Measurements from ENCODE around the gene SLC23A2.
"Not testable (repeated sequence)": the region's sequence is repeated elsewhere in the genome, so short reads cannot be mapped to it uniquely, and the experiment has no call there.

The SLC23A2 gene

DNA sequence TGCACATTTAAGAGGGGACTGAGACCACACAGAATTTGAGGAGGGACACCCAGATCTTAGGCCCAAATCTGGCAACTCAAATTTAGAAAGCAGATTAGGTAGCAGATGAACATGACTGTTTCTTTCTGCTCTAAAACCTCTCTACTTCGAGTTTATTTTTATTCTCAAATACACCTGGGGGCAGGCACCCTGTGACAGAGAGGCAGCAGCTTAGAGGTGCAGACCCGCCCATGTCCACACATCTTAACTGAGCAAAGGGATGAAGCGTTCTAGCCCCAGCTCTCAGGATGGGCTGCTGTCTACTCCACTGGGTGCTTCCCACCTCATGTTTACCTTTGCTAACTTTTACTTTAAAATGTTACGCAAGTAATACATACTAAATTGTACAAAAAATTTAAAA, 125.0 kb downstream of the SLC23A2 start:
- no peak for DNase-seq (ENCODE audit: low read depth)

DNA sequence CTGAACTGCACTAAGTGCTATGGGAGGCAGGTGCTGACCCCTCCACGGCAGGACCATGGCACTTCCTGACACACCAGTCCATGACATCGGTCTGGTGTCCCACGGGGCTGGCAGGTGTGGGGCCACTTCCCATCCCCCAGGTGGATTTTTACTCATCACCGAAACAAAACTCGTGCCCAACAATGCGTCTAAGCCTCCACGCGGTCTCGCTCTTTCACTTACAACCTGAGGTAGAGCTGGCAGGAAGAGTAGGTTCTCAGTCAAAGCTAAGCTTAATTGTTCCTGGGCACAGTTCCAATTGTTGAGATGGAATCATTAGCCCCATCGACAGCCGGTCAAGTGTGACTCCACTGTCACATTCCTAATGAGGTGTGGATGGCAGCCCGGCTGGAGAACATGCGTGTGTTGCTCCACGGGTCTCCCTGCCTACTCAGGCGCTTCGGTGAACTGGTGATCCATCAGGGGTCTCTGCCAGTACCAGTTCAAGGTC, 125.7 kb downstream of the SLC23A2 start:
- no peak for DNase-seq (ENCODE audit: low read depth)

DNA sequence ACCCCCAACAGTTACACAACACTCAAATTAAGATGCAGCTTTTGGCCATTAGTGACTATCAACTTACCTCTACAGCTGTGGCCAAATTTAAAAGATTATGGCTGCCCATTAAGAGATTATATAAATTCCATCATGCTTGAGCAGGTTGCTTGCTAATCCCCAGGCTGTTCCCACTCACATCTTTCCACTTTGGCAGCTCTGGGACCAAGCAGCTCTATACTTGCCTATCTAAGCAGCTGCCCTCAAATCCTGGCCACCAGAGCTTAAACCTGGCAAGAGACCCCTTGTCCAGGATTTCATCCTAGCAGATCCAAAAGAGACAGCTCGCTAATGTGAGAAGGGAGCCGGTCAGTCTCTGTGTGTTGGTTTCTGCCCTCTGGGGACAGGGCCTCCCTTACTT, 127.9 kb downstream of the SLC23A2 start:
- DNase-seq (ENCODE audit: low read depth): no peak

DNA sequence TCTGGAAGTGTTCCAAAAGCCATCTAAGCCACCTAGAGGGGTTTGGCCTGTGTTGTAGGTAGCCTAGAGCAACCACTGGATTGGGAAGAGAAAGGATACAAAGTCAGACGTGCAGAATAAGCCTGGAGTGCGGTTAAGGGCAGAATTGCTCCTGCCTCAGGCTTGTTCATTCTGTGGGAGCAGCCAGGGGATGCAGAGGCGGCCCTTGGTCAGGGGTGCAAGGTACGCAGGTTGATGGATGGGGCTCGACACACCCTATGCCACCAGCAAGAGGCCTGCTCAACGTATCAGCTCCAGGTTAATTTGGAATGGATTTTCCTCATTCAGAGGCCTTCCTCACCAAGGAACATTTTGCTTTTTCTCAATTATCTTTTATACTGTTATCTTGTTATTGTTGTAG, 129.8 kb downstream of the SLC23A2 start:
- no peak for DNase-seq (ENCODE audit: low read depth)

DNA sequence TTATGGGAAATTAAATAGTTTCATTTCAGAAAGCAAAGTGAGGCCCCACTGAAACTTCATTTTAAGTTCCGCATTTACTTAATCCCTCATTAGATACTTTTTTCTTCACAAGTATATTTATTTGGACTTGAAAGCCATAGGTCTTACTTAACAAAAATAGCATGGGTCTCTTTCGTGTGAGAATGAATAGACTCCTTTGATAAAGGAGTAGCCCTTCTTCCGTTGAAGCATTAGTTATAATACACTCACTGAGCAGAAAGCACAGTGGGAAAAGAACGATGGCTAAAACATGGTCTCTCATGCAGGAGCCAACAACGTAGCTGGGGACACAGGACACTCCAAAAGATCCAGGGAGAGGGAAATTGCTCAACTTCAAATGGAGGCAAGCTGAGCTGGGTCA, 130.4 kb downstream of the SLC23A2 start:
- DNase-seq (ENCODE audit: low read depth): no peak

DNA sequence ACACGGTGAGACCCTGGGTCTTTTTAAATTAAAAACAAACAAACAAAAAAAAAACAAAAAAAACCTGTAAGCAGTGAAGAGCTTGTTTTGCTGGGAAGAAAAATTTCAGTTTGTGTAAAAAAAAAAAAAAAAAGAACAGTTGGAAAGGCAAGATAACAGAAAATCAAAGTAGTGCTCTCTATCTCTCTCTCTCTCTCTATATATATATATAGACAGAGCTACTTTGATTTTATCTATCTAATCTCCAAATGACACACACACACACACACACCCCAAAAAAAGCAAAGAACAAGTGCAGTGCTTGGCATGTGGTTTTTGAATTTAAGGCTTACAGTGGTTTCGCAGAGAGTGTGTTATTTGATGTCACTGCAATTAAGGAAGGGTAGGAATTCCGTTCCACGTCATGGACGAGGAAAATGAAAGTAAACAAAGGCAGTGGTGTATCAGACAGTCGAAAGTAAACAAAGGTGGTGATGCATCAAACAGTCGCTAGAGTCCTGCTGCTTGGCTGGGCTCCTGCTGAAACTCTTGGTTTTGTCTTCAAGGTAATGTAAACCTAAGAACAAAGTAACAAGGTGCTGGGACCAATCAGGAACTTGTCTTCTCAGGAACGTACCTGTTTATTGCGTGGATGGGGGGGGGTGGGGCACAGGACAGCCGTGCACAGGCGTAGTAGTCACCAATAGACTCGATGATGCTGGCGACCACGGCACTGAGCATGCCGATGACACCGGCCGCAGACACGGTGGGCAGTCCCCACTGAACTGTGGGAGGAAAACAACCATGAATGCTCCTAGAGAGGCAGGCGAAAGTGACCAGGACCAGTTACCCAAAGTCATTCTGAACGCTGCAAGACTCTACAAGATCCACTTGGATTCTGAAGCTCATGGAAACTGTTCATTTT, 131.8 kb downstream of the SLC23A2 start:
- no peak for DNase-seq (ENCODE audit: low read depth)

DNA sequence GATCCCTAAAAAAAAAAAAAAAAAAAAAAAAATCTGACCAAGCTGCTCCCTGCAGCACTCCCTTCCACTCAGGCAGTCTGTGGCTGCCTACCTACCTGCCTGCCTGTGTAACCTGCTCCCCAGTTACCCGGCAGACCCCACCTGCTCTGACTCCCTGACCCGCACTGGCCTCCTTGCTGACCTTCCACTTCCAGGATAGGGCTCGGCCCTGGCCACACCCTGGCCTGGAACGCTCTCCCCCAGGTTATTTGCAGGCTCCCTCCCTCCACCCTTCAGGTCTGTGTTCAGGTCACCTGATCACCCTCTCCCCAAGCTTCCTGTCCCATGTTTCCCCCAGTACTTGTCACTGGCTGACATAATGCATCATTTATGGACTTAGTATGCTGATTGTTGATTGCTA, 134.3 kb downstream of the SLC23A2 start:
- no peak for DNase-seq (ENCODE audit: low read depth)

DNA sequence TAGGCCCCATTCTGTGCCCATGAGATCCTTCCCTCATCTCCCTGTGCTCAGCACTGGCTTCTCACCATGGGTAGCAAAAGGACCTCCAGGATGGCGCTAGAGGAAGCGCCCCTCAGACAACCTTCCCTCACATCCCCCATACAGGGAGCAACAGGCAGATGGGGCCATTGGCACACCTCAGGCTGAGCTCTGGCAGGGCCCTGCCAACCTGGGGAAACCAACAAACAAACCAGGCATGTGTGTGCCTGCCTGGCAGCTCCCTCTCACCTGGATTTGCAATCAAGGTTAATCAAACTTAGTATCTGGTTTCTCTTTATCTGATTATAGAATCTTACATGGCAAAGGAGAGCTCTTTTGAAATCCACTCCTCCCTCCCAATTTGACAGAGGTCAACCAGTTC, 134.9 kb downstream of the SLC23A2 start:
- DNase-seq (ENCODE audit: low read depth): no peak

DNA sequence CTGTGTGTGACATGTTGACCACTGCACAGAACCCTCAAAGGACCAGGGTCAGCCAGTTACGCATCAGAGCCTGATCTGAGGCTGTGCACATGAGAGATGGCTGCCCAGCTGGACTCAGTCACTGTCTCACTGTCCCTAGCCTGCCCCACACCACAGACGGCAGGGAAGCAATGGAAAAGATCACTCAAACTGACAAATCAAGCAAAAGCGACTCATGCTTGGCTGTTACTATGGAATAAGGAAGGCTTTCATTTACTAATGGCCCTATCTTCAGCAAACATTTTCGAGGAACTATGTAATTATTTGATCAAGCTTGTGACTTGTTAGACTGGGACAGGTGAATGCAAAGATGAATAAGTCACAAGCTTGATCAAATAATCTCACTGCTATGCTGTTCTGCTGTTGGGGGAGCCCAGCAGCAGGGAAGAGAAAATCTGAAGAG, 137.0 kb downstream of the SLC23A2 start:
- no peak for DNase-seq (ENCODE audit: low read depth)

DNA sequence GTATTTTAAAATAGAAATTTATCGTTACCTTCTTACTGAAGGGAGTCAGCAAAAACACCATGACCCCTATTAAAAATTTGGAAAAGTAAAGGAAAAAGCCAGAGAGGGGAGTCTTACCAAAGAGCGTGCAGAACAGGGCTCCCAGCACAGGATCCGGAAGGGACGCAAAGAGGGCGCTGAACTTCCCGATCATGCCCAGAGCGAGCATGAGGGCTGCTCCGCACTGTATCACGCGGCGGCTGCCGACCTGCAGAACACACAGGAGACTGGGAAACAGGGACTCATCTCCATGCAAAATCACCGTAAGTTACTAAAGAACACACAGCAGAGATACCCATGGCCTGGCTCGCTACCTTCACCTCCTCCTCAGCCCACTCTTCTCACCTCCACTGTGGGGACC, 138.6 kb downstream of the SLC23A2 start:
- no peak for DNase-seq (ENCODE audit: low read depth)

DNA sequence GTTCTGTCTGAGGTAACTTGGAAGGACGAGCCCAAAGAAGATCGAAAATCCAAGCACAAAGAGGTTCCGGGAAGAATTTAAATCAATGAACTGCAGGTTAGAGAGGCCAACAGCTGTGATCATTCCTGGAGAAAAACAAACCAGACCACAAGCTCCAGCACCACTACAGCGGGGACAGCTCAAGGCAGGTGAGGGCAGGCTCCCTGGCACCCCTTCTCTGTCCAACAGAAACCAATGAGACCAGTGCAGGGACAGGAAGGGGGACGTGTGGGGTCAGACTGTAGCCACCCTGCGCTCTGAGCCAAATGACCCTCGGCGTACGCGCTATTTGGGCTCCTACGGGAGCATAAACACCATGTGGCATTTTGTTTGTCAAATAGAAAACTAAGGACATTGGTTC, 139.3 kb downstream of the SLC23A2 start:
- DNase-seq (ENCODE audit: low read depth): no peak

DNA sequence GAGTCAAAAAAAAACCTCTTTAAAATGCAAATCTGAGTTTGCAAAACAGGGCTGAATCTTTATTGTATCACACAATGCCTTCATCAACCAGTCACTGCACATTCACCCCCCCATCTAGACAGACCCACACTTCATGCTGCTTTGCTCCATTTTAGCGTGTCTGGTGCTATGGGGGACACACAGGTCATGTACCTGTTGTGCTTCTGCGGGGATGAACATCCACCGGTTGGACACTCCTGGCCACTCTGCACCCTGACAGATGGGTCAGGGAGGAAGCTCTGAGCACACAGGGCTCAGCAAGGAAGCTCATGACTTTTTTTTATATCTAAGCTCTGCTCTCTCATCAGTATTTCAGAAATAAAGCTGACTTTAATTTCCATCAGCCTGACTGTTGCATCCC, 143.3 kb downstream of the SLC23A2 start:
- DNase-seq (ENCODE audit: low read depth): no peak

DNA sequence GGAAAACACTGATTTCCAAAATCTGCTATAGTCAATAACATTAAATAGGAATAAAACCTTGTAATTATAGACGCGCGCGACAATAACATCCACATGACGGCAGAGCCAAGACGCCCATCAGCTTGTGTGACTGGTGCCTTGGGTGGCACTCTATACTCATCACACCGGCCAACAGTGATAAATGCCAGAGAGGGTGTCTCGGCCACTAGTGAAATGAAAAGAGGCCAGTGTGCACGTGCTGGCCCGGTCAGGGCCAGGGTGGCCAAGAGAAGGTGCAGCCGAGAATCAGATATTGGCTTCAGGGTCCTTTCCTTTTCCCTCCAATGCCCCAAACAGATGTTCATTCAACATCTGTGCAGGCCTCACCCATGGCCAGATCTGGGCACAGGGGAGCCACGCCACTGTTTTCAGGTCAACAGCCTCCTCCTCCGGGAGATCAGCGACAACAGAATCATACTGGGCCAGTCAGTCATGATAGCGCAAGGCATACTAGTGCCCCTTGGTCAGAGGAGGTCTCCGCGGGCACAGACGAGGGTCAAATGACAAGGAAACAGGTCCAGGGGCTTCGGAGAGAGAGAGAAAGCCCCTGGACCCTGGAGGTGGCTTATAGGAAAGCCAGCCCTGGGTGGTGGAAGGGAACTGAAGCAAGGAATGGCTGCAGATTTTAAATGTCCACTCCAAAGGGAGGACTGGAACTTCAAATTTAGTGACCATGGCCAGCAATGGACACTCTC, 145.1 kb downstream of the SLC23A2 start:
- no peak for DNase-seq (ENCODE audit: low read depth)

DNA sequence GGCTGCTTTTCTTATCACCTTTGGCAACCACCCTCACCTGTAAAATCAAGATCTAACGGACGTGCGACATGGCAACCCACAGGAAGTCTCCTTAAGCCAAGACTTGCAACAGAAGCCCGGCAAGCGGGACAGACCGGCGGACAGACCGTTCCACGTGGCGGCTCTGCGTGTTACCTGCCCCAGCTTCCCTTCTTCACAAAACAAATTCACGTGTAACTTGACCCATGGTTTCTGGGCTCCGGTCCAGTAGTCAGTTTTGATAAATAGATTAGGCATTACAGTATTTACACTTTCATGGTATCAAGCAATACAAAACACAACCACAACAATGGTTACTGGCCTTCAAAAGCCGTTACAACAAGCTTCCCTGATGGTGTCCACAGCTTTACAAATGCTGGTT, 145.8 kb downstream of the SLC23A2 start:
- no peak for DNase-seq (ENCODE audit: low read depth)

DNA sequence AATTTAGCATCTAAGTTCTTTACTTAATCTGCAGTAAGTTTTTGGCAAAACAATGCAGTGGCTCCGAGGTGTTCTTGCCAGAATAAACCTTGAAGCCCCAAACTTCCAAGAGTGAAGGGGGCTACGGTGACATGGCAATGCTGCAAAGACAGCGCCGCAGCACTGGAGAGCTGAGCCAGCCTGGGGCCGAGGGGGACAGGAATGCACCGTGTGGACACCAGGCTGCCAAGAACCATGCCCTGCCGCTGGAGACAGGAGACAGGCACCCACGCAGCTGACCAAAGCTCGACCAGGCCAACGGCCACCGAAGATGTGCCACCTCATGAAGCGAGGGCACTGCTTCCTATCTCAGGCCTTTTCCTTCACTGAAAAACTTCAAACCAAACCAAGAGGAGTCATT, 146.2 kb downstream of the SLC23A2 start:
- no peak for DNase-seq (ENCODE audit: low read depth)

DNA sequence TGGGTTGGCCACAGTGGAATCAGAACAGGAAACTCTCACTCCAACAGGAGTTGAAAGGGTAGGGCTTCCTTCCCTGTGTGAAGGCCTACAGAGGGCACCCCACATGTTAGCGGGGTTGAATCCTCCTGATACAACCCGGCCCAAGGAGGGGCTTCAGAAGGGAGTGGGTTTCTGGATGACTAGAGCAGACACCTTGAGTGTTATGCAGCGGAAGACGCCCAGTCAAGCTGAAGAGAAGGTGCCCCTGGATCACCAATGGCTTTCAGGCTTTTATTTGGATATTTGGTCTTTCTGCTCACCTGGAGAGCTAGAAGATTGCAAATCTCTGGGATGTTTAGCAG, 146.8 kb downstream of the SLC23A2 start:
- no peak for DNase-seq (ENCODE audit: low read depth)

DNA sequence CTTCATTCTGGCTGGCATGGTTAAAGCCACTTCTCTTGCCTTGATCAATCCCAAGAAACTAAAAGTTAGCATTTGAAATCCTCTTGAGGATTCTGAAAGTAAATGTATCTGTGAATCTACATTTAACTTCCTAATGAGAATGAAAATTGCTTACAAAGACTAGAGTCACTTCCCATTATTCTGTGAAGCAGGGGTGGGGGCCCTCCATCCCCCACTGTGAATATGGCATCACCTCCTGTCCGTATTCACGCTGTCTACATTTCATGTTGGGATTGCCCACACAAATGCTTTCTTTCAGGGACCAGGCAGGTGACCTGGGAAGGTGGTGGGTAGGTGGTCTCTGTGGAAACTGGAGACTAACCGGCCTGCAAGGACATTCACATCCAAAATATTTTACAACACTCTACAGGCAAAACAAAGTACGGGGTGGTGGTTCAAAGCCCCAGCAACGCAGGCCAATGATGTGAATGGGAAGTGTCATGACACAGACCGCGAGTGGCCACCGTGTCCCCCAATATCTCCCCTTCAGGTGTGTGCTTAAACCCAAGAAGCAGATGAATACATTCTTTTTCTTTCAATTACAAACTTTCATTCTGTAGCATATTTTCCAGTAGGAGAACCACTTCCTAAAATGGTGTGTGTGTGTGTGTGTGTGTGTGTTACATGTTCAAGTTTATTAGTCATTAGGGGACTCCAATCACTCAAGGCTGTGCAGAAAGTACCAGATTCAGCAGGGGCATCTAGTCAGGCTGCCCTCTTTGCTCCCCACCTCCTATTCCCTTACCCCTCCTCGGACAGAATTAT, 147.4 kb downstream of the SLC23A2 start:
- no peak for DNase-seq (ENCODE audit: low read depth)

DNA sequence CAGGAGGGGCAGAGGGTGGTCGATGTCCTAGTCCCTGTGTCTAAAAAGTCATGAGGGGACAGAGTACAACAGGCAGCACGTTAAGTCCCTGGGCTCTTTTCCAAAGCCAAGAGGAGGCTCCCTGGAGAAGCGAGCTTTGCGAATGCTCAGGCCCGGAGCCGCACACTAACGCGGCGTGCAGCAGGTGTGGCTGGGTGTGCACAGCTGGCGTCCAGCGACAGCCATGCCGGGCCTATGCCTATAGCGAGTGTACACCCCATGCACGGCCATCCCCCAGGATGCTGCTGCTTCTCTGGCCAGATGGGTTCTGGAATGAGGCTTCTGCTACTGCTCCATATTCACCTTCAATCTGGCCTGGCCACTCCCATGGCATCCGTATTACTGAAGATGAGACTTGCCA, 148.3 kb downstream of the SLC23A2 start:
- no peak for DNase-seq (ENCODE audit: low read depth)

DNA sequence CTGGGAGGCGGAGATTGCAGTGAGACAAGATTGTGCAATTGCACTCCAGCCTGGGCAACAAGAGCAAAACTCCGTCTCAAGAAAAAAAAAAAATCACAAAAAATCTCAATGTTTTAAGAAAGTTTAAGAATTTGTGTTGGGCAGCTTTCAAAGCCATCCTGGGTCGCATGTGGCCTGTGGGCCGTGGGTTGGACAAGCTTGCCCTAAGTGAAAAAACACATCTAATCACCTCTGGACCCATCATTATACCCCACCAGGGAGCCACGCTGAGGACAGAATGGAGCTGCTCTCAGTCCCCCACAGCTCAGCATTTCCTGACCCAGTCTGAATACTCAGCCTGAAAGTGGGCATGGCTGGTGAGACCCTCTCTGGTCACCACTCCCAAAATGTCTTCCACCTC, 150.3 kb downstream of the SLC23A2 start:
- DNase-seq (ENCODE audit: low read depth): no peak

DNA sequence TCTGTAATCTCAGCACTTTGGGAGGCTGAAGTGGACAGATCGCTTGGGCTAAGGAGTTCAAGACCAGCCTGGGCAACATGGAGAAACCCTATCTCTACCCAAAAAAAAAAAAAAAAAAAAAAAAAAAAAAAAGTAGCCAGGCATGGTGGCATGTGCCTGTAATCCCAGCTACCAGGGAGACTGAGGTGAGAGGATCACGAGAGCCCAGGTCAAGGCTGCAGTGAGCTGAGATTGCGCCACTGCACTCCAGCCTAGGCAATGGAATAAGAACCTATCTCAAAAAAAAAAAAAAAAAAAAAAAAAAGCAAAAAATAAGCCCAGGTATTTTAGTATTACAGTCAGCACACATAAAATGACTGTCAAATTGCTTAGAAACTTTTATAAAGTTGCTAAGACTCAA, 152.5 kb downstream of the SLC23A2 start:
- DNase-seq (ENCODE audit: low read depth): not testable (repeated sequence)

DNA sequence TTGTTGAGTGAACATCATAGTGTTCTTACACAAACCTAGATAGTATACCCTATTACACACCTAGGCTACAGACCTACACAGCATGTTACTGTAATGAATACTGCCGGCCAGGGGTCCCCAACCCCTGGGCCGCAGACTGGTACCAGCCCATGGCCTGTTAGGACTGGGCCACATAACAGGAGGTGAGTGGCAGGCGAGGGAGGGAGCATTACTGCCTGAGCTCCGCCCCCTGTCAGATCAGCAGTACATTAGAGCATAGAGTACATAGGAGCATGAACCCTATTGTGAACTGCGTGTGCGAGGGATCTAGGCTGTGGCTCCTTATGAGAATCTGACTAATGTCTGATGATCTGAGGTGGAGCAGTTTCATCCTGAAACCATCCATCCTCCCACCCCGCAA, 153.3 kb downstream of the SLC23A2 start:
- no peak for DNase-seq (ENCODE audit: low read depth)

DNA sequence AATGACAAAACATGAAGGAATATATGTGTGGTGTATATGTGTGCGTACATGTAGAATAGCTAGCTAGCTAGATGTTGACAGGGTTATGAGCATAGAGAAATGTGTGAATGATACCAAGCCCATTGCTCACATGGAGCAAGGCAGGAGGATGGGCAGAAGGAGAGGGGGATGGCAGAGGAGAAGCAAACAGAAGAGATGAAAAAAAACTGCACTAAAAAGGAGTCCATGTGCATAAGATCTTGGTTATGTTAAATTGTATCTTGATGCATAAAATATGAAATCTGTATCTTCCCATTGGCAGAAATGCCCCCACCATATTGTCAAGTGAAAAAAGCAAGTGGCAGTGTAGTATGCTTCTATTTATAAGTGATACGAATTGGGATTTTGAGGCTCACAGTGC, 154.5 kb downstream of the SLC23A2 start:
- DNase-seq (ENCODE audit: low read depth): no peak

Data from activated gamma-delta T cell treated with anti-CD3 and anti-CD28 coated beads, Interleukin-2, amount 50 U/mL, for 16 hours (primary cell).